Panc1 (cell line): Measurements from ENCODE around the gene HOXD13. TPM values are rescaled to one million over a fixed set of nuclear protein-coding genes. Genes with fewer than 3 reads are reported as not detected.

Experiments
- ATAC-seq: fragments of 200-7000 bp; cut with Tn5 transposase; 2 replicates; pipeline ENCODE4 v1.9.1; 2020; ENCODE audit warnings: mild to moderate bottlenecking, moderate library complexity
- BruUV-seq: library from RNA; stranded (reverse); fragments of 400-500 nt; replicated peaks from 2 replicates; lab custom pipeline; 2021; lab: Mats Ljungman, UMichigan
- CTCF ChIA-PET: fragments of 300-600 bp; sonication (Branson Sonifier 250); formaldehyde crosslinking; loops from one replicate; lab custom pipeline; 2022; ENCODE audit warnings: antibody characterized with exemption; lab: Charles Lee
- POLR2A ChIA-PET: fragments of 300-600 bp; sonication (Branson Sonifier 250); formaldehyde crosslinking; loops from one replicate; lab custom pipeline; 2022; ENCODE audit warnings: antibody characterized with exemption; lab: Charles Lee
- DNase-seq: peaks from one replicate; pipeline ENCODE4 v3.0.0-alpha.2; 2010; ENCODE audit warnings: low read depth, low spot score
- H3K27ac ChIP-seq: 2 replicates; pipeline ENCODE4 v1.5.1; 2011; ENCODE audit warnings: mild to moderate bottlenecking, low read length, inconsistent platforms
- H3K27me3 ChIP-seq: fragments of 200-500 bp; sonication (Bioruptor generic); 2 replicates; pipeline ENCODE4 v1.6.0; 2014; ENCODE audit warnings: low read length, inconsistent platforms; ENCODE audit not compliant: control insufficient read depth, insufficient read depth
- H3K36me3 ChIP-seq: fragments of 200-500 bp; sonication (Bioruptor generic); 2 replicates; pipeline ENCODE4 v1.5.1; 2014; ENCODE audit warnings: inconsistent platforms, mild to moderate bottlenecking, low read length, moderate library complexity; ENCODE audit not compliant: control insufficient read depth, insufficient read depth
- H3K4me1 ChIP-seq: 2 replicates; pipeline ENCODE4 v1.5.1; 2011; ENCODE audit warnings: inconsistent platforms, mild to moderate bottlenecking, low read length, moderate library complexity; ENCODE audit not compliant: control insufficient read depth, insufficient read depth
- H3K4me3 ChIP-seq, 2 experiments: 2 replicates each; pipeline ENCODE4 v1.5.1; 2011 to 2012; ENCODE audit warnings: low read depth in 2 of 2, low read length in 2 of 2, mild to moderate bottlenecking in 2 of 2, inconsistent platforms in 1 of 2, moderate library complexity in 1 of 2
- H3K9me3 ChIP-seq: fragments of 200-500 bp; sonication (Bioruptor generic); 2 replicates; pipeline ENCODE4 v1.5.1; 2014; ENCODE audit warnings: low read depth, mild to moderate bottlenecking, inconsistent platforms, low read length, moderate library complexity; ENCODE audit not compliant: control insufficient read depth, insufficient read depth
- POLR2AphosphoS5 ChIP-seq: IDR thresholded peaks from 2 replicates; pipeline ENCODE4 v1.6.1; 2012; ENCODE audit warnings: mild to moderate bottlenecking, low read depth, low read length, moderate library complexity
- REST ChIP-seq, 2 experiments: IDR thresholded peaks; 2 replicates each; pipeline ENCODE4 v1.6.1; 2011 to 2012; ENCODE audit warnings: low read depth in 2 of 2, control low read depth in 1 of 2, low read length in 1 of 2, mild to moderate bottlenecking in 1 of 2, moderate library complexity in 1 of 2; ENCODE audit not compliant: insufficient read depth in 1 of 2
- SIN3A ChIP-seq: IDR thresholded peaks from 2 replicates; pipeline ENCODE4 v1.6.1; 2012; ENCODE audit warnings: low read depth, mild to moderate bottlenecking, low read length, moderate library complexity, borderline replicate concordance; ENCODE audit not compliant: insufficient read depth
- TCF7L2 ChIP-seq: IDR thresholded peaks from 2 replicates; pipeline ENCODE4 v1.6.1; 2011; ENCODE audit warnings: mild to moderate bottlenecking, low read depth, low read length, inconsistent platforms
- in situ Hi-C: cut with HindIII; loops from 2 replicates; pipeline ENCODE4 v1.10.0; 2016; ENCODE audit warnings: low sequenced_read_pairs, low pct_unique_long_range_greater_than_20kb
- intact Hi-C: fragments of 100-400 bp; cut with micrococcal nuclease; formaldehyde crosslinking; loops from one replicate; pipeline ENCODE4 v1.10.0; 2022; ENCODE audit not compliant: unreplicated experiment
- total RNA-seq: library from RNA; stranded (reverse); gene quantifications from one replicate; pipeline ENCODE4 v1.2.1, GENCODE V29; 2021; ENCODE audit not compliant: unreplicated experiment
- TF ChIP-seq, protein P1 (sequence below): fragments of 450-650 bp; IDR thresholded peaks from 2 replicates; pipeline ENCODE4 v1.5.1; 2017; ENCODE audit warnings: mild to moderate bottlenecking

Gene HOXD13
- total RNA-seq, 1 experiment from 2014 or later = not detected

DNA sequence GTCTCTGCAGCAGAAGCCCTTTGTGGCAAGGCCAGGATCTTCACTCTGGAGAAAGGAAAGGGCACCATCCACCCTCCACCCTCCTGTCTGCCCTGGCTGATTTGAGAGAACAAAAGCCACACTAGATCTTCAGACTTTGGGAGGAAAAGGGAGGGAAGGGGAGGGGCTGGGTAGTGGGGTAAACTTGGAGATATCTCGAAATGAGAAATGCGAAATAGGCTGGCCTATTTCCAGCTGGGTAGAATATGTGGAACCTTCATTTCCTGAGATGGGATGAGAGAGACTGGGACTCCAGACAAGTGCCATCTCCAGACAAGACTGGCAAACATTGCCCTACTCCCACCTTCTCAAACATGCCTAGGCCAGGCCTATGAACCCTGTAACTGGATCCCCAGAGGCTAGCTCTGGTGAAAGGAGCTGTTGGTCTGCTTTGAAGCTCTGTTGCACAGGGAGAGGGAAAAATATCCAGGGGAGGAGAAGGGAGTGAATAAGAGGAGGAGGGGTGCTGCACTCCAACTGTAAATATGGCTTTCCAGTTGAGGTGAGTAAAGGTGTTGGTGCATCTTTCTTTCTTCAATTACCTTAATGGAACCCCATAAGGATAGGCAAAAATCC is 8.8 kb downstream of the HOXD13 start:
- ChIA-PET POLR2A (no interaction called here), CTCF (no interaction called here)
- DNase-seq = no peak
- Histone ChIP-seq H3K27ac (no peak overlapping the region), H3K36me3 (no peaks in the 10 kb centered on the region), H3K4me1 (peaks cover 18% of the 10 kb centered on the region), H3K27me3 (peaks cover 3% of the 10 kb centered on the region), H3K9me3 (no peaks in the 10 kb centered on the region), H3K4me3 (no peak overlapping the region)
- TF ChIP-seq TCF7L2 (no peak), REST (IDR thresholded peaks at IDR 0.05; ENCODE audit: insufficient read depth in 1 of 2, low read depth in 2 of 2, low read length in 1 of 2) (no peak), POLR2AphosphoS5 (no peak), SIN3A (no peak)
- TF ChIP-seq, protein P1, sequence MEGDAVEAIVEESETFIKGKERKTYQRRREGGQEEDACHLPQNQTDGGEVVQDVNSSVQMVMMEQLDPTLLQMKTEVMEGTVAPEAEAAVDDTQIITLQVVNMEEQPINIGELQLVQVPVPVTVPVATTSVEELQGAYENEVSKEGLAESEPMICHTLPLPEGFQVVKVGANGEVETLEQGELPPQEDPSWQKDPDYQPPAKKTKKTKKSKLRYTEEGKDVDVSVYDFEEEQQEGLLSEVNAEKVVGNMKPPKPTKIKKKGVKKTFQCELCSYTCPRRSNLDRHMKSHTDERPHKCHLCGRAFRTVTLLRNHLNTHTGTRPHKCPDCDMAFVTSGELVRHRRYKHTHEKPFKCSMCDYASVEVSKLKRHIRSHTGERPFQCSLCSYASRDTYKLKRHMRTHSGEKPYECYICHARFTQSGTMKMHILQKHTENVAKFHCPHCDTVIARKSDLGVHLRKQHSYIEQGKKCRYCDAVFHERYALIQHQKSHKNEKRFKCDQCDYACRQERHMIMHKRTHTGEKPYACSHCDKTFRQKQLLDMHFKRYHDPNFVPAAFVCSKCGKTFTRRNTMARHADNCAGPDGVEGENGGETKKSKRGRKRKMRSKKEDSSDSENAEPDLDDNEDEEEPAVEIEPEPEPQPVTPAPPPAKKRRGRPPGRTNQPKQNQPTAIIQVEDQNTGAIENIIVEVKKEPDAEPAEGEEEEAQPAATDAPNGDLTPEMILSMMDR = no peak
- no peak for ATAC-seq
- intact Hi-C loops = no loop called here
- in situ Hi-C loops = no loop called here
- BruUV-seq = no TSS peak

- in situ Hi-C loops = no loop called here
- BruUV-seq = no TSS peak
- CTCF ChIA-PET = no interaction called here
Measured at GRCh38 chr2:176101842-176102241, 9.3 kb downstream of the HOXD13 start.

More at GRCh38 chr2:176101842-176102241, 9.3 kb downstream of the HOXD13 start:
- H3K4me1 ChIP-seq = peaks cover 13% of the 10 kb centered on the region
- no peaks in the 10 kb centered on the region for H3K36me3 ChIP-seq
- DNase-seq = no peak
- H3K4me3 ChIP-seq = no peak overlapping the region
- no peaks in the 10 kb centered on the region for H3K9me3 ChIP-seq
- intact Hi-C loops = no loop called here
- H3K27ac ChIP-seq = no peak overlapping the region
- POLR2A ChIA-PET = no interaction called here
- ATAC-seq = no peak
- no peak for TF ChIP-seq SIN3A
- TF ChIP-seq REST (IDR thresholded peaks at IDR 0.05; ENCODE audit: insufficient read depth in 1 of 2, low read depth in 2 of 2, low read length in 1 of 2) = no peak
- TF ChIP-seq, protein P1 = no peak
- no peak for TF ChIP-seq TCF7L2
- no peak for TF ChIP-seq POLR2AphosphoS5
- peaks cover 3% of the 10 kb centered on the region for H3K27me3 ChIP-seq
